ENCODE data around the gene CPNE5. TPM values are rescaled to one million over a fixed set of nuclear protein-coding genes. Genes with fewer than 3 reads are reported as not detected.

Gene CPNE5
- total and polyA plus RNA-seq, 12 donors, result 0.26 to 3.5 (median 1.1) TPM; not detected in 1

DNA sequence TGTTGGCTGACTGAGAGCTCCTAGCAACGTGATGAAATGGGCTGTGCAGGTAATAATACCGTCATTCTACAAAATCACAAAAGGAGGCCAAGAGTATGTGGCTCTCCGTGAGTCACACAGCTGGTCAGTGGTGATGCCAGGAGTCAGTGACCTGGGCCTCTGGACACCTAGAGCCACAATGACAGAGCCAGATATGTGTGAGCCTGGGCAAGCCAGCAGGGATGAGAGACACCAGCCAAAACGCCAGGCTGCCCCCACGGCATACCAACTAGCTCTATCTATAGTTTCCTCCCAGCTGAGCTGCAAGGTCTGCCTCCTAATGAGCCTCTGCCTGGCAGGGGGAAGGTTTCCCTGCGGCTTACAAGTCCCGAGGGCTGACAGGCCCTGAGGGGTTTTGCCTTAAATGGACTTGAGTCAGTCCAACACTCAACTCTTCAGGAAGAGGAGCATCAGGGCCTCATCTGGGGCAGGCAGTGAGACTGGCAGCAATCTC is 70.0 kb downstream of the CPNE5 start:
- Histone ChIP-seq H3K27ac (no peak overlapping the region), H3K4me3 (no peak overlapping the region), H3K36me3 (replicated peaks in 1 of 2) (no peaks in the 10 kb centered on the region), H3K27me3 (no peaks in the 10 kb centered on the region), H3K4me1 (replicated peaks in 1 of 2) (peaks cover 0 to 6% of the 10 kb centered on the region in 2 donors), H3K9me3 (replicated peaks in 1 of 3) (no peaks in the 10 kb centered on the region)
- no peak for DNase-seq
- intact Hi-C loops (cut with DNase I), result loop anchor here (5.0 kb wide), 5 partner anchors 78 to 443 kb away; no protein-coding TSS in a partner anchor
- TF ChIP-seq, protein P1, sequence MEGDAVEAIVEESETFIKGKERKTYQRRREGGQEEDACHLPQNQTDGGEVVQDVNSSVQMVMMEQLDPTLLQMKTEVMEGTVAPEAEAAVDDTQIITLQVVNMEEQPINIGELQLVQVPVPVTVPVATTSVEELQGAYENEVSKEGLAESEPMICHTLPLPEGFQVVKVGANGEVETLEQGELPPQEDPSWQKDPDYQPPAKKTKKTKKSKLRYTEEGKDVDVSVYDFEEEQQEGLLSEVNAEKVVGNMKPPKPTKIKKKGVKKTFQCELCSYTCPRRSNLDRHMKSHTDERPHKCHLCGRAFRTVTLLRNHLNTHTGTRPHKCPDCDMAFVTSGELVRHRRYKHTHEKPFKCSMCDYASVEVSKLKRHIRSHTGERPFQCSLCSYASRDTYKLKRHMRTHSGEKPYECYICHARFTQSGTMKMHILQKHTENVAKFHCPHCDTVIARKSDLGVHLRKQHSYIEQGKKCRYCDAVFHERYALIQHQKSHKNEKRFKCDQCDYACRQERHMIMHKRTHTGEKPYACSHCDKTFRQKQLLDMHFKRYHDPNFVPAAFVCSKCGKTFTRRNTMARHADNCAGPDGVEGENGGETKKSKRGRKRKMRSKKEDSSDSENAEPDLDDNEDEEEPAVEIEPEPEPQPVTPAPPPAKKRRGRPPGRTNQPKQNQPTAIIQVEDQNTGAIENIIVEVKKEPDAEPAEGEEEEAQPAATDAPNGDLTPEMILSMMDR (IDR thresholded peaks at IDR 0.05), result no peak
- no peak for TF ChIP-seq POLR2A (IDR thresholded peaks at IDR 0.05)
- 78 to 81% (median 78%) methylated on average over 5 to 7 of the region's 7 CpGs for WGBS, 4 donors

DNA sequence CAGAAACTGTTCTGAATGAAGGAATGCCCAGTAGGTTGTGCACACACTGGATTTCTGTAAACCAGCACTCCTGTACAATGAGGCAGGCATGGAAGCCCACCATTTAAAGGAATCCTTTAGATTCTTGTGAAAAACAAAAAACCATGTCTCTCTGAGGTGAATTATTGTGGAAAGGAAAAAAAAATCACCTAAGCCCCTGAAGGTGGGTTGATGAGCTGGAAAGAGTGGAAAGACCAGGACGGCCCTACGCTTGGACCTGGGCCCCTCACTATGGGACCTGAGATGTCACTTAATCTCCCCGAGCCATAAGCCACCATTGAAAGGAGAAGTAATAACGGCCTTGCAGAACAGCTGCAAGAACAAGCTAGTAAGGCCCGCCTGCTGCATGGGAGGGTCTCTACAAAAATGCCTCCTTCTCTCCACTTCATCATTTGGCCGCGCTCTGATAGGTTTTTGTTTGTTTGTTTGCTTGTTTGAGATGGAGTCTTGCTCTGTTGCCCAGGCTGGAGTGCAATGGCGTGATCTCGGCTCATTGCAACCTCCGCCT is 72.8 kb downstream of the CPNE5 start:
- TF ChIP-seq, protein P1 (IDR thresholded peaks at IDR 0.05), result peak in 1 of 6 experiments; percentile 6
- TF ChIP-seq POLR2A (IDR thresholded peaks at IDR 0.05), result no peak
- H3K27me3 ChIP-seq, result no peaks in the 10 kb centered on the region
- no peaks in the 10 kb centered on the region for H3K36me3 ChIP-seq (replicated peaks in 1 of 2)
- 80 to 85% (median 82%) methylated on average over 10 of the region's 10 CpGs for WGBS, 4 donors
- DNase-seq, result no peak
- intact Hi-C loops (cut with DNase I), result loop anchor here (5.0 kb wide), 5 partner anchors 81 to 446 kb away; no protein-coding TSS in a partner anchor
- no peak overlapping the region for H3K27ac ChIP-seq
- H3K4me1 ChIP-seq (replicated peaks in 1 of 2), result peaks cover 0 to 6% of the 10 kb centered on the region in 2 donors
- no peaks in the 10 kb centered on the region for H3K9me3 ChIP-seq (replicated peaks in 1 of 3)
- H3K4me3 ChIP-seq, result no peak overlapping the region

DNA sequence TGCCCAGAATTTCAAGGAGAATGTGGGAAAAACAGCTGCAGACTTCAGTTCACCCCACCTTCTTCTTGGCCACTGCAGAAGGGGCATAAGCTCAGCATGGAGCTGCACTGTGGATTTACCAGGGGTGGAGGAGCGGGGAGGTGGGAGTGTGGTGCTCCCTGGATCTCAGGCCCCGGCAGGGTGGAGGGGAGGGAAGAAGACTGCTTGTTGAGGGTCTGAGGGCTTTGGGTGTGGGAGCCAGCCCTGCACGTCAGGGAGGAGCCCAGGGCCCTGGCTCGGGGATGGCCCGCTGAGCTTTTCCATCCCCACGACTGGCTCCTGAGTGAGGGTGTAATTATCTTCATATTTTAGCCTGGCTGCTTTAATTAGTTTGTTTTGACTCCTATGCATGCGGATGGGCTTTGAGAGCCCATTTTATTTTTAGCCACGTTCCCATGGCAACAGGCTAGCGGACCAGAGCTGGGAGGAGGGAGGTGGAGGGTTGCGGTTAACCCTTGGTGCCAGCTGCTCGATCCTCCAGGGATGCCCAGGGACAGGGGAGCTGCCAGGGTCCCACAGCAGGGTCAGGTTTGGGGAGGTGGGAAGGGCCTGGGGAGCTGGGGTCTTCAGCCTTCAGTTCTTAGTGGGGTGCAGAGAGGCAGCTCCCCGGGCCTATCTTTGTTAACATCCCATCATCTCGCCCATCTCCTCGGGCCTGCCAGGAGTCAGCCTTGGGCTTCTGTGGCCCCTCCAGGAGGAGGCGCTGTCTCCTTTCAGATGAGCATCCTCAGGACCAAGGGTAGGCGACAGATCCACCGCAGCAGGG is 73.4 kb downstream of the CPNE5 start:
- DNase-seq, result peak; percentile 83 to 93 (median 88)
- 38 to 45% (median 40%) methylated on average over 13 to 17 of the region's 17 CpGs for WGBS, 4 donors
- Histone ChIP-seq H3K4me3 (no peak overlapping the region), H3K4me1 (replicated peaks in 1 of 2) (peaks cover 0 to 6% of the 10 kb centered on the region in 2 donors), H3K36me3 (replicated peaks in 1 of 2) (no peaks in the 10 kb centered on the region), H3K27me3 (no peaks in the 10 kb centered on the region), H3K9me3 (replicated peaks in 1 of 3) (no peaks in the 10 kb centered on the region), H3K27ac (no peak overlapping the region)
- intact Hi-C loops (cut with DNase I), result loop anchor here (5.0 kb wide), 5 partner anchors 82 to 447 kb away; no protein-coding TSS in a partner anchor
- no peak for TF ChIP-seq POLR2A (IDR thresholded peaks at IDR 0.05)
- TF ChIP-seq, protein P1 (IDR thresholded peaks at IDR 0.05), result peak; percentile 81 to 97 (median 92)

DNA sequence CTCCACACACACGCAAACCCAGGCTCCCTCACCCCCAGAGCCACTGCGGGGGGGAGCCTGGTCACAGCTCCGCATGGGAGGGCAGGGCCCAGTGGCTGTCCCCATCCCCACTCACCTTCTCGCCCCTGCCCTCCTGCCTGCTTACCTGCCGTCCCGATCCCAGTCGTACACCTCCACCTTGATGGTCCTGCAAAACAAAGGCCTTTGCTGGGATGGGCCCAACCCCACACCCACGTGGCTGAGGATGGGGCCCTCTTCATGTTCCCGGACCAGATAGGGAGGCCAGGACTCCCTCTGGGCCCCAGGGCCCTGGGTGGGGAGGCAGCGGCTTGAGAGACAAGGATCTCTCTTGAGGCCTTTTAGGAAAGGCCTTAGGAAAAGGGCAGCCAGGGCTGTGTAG is 74.1 kb downstream of the CPNE5 start:
- 60 to 80% (median 74%) methylated on average over 4 to 10 of the region's 10 CpGs for WGBS, 4 donors
- Histone ChIP-seq H3K4me3 (no peak overlapping the region), H3K36me3 (replicated peaks in 1 of 2) (no peaks in the 10 kb centered on the region), H3K27me3 (no peaks in the 10 kb centered on the region), H3K9me3 (replicated peaks in 1 of 3) (no peaks in the 10 kb centered on the region), H3K4me1 (replicated peaks in 1 of 2) (peaks cover 0 to 5% of the 10 kb centered on the region in 2 donors), H3K27ac (no peak overlapping the region)
- DNase-seq, result no peak
- intact Hi-C loops (cut with DNase I), result loop anchor here (5.0 kb wide), 5 partner anchors 82 to 447 kb away; no protein-coding TSS in a partner anchor
- TF ChIP-seq, protein P1 (IDR thresholded peaks at IDR 0.05), result no peak
- no peak for TF ChIP-seq POLR2A (IDR thresholded peaks at IDR 0.05)

Measured in adrenal gland (tissue), 12 donors.